ENCODE data around the gene INO80. TPM values are rescaled to one million over a fixed set of nuclear protein-coding genes. Genes with fewer than 3 reads are reported as not detected.

Gene INO80
- total RNA-seq, 2 donors from 2014 or later, result 24.7 to 27.9 TPM

GRCh38 chr15:41055706-41056105, 60.4 kb downstream of the INO80 start:
- Mint-ChIP-seq H3K4me3 (no peak overlapping the region), H3K9me3 (no peaks in the 10 kb centered on the region), H3K36me3 (ENCODE audit: insufficient read depth in 2 of 2) (peaks cover 10 to 43% of the 10 kb centered on the region in 2 donors), H3K4me1 (ENCODE audit: low read depth) (no peaks in the 10 kb centered on the region), H3K27me3 (ENCODE audit: low read depth) (no peaks in the 10 kb centered on the region), H3K27ac (no peak overlapping the region)
- no peak for ATAC-seq (replicated peaks in 1 of 2)
- DNase-seq, result no peak

GRCh38 chr15:41051139-41051538, 64.9 kb downstream of the INO80 start:
- no peaks in the 10 kb centered on the region for H3K9me3 Mint-ChIP-seq
- H3K27ac Mint-ChIP-seq, result no peak overlapping the region

GRCh38 chr15:41048852-41049251, 67.2 kb downstream of the INO80 start:
- no peak for DNase-seq
- Mint-ChIP-seq H3K4me3 (no peak overlapping the region), H3K27me3 (ENCODE audit: low read depth) (no peaks in the 10 kb centered on the region), H3K9me3 (no peaks in the 10 kb centered on the region), H3K4me1 (ENCODE audit: low read depth) (no peaks in the 10 kb centered on the region), H3K36me3 (ENCODE audit: insufficient read depth in 2 of 2) (peaks cover 5 to 33% of the 10 kb centered on the region in 2 donors), H3K27ac (no peak overlapping the region)
- ATAC-seq (replicated peaks in 1 of 2), result no peak

More at GRCh38 chr15:41051139-41051538, 64.9 kb downstream of the INO80 start:
- DNase-seq (no peak), ATAC-seq (replicated peaks in 1 of 2) (no peak)
- Mint-ChIP-seq H3K4me3 (no peak overlapping the region), H3K27me3 (ENCODE audit: low read depth) (no peaks in the 10 kb centered on the region), H3K4me1 (ENCODE audit: low read depth) (no peaks in the 10 kb centered on the region), H3K36me3 (ENCODE audit: insufficient read depth in 2 of 2) (peaks cover 5 to 30% of the 10 kb centered on the region in 2 donors)

GRCh38 chr15:41048397-41048796, 67.7 kb downstream of the INO80 start:
- Mint-ChIP-seq H3K27ac (peak overlapping the region; percentile 52), H3K36me3 (ENCODE audit: insufficient read depth in 2 of 2) (peaks cover 5 to 30% of the 10 kb centered on the region in 2 donors), H3K4me1 (ENCODE audit: low read depth) (no peaks in the 10 kb centered on the region), H3K4me3 (no peak overlapping the region), H3K9me3 (no peaks in the 10 kb centered on the region), H3K27me3 (ENCODE audit: low read depth) (no peaks in the 10 kb centered on the region)
- DNase-seq (no peak), ATAC-seq (replicated peaks in 1 of 2) (no peak)

- Mint-ChIP-seq H3K27ac (no peak overlapping the region), H3K36me3 (ENCODE audit: insufficient read depth in 2 of 2) (peaks cover 5 to 25% of the 10 kb centered on the region in 2 donors), H3K27me3 (ENCODE audit: low read depth) (no peaks in the 10 kb centered on the region), H3K4me1 (ENCODE audit: low read depth) (no peaks in the 10 kb centered on the region), H3K9me3 (no peaks in the 10 kb centered on the region), H3K4me3 (no peak overlapping the region)
- no peak for ATAC-seq (replicated peaks in 1 of 2)
- DNase-seq, result no peak
These were observed 68.6 kb downstream of the INO80 start for GRCh38 chr15:41047474-41047873.

- H3K36me3 Mint-ChIP-seq (ENCODE audit: insufficient read depth in 2 of 2), result peaks cover under 1 to 10% of the 10 kb centered on the region in 2 donors
- H3K27me3 Mint-ChIP-seq (ENCODE audit: low read depth), result no peaks in the 10 kb centered on the region
- no peaks in the 10 kb centered on the region for H3K4me1 Mint-ChIP-seq (ENCODE audit: low read depth)
- DNase-seq, result no peak
- no peaks in the 10 kb centered on the region for H3K9me3 Mint-ChIP-seq
- H3K27ac Mint-ChIP-seq, result peak overlapping the region; percentile 32
- no peak for ATAC-seq (replicated peaks in 1 of 2)
- H3K4me3 Mint-ChIP-seq, result no peak overlapping the region
These were observed 72.7 kb downstream of the INO80 start for GRCh38 chr15:41043276-41043951.

GRCh38 chr15:41042851-41043250, 73.2 kb downstream of the INO80 start:
- peaks cover 2 to 9% of the 10 kb centered on the region in 2 donors for H3K36me3 Mint-ChIP-seq (ENCODE audit: insufficient read depth in 2 of 2)
- no peaks in the 10 kb centered on the region for H3K4me1 Mint-ChIP-seq (ENCODE audit: low read depth)

GRCh38 chr15:41039121-41039520, 77.0 kb downstream of the INO80 start:
- H3K36me3 Mint-ChIP-seq (ENCODE audit: insufficient read depth in 2 of 2), result peaks cover 2 to 4% of the 10 kb centered on the region in 2 donors
- ATAC-seq (replicated peaks in 1 of 2) (no peak), DNase-seq (no peak)
- H3K27ac Mint-ChIP-seq, result no peak overlapping the region
- H3K27me3 Mint-ChIP-seq (ENCODE audit: low read depth), result no peaks in the 10 kb centered on the region
- H3K4me3 Mint-ChIP-seq, result no peak overlapping the region
- H3K9me3 Mint-ChIP-seq, result no peaks in the 10 kb centered on the region
- no peaks in the 10 kb centered on the region for H3K4me1 Mint-ChIP-seq (ENCODE audit: low read depth)

More at GRCh38 chr15:41042851-41043250, 73.2 kb downstream of the INO80 start:
- Mint-ChIP-seq H3K9me3 (no peaks in the 10 kb centered on the region), H3K27me3 (ENCODE audit: low read depth) (no peaks in the 10 kb centered on the region), H3K27ac (no peak overlapping the region), H3K4me3 (no peak overlapping the region)
- no peak for ATAC-seq (replicated peaks in 1 of 2)
- no peak for DNase-seq

GRCh38 chr15:41032079-41032328, 84.1 kb downstream of the INO80 start:
- DNase-seq (no peak), ATAC-seq (replicated peaks in 1 of 2) (no peak)
- Mint-ChIP-seq H3K4me3 (no peak overlapping the region), H3K27ac (peak overlapping the region; percentile 63), H3K36me3 (ENCODE audit: insufficient read depth in 2 of 2) (peaks cover 0 to 9% of the 10 kb centered on the region in 2 donors), H3K27me3 (ENCODE audit: low read depth) (no peaks in the 10 kb centered on the region), H3K4me1 (ENCODE audit: low read depth) (peaks cover 9% of the 10 kb centered on the region), H3K9me3 (no peaks in the 10 kb centered on the region)

GRCh38 chr15:41031232-41032078, 84.6 kb downstream of the INO80 start:
- H3K27ac Mint-ChIP-seq, result peak overlapping the region; percentile 93
- H3K27me3 Mint-ChIP-seq (ENCODE audit: low read depth), result no peaks in the 10 kb centered on the region
- no peak for DNase-seq
- H3K4me3 Mint-ChIP-seq, result no peak overlapping the region
- peaks cover 9% of the 10 kb centered on the region for H3K4me1 Mint-ChIP-seq (ENCODE audit: low read depth)
- no peak for ATAC-seq (replicated peaks in 1 of 2)
- peaks cover 0 to 12% of the 10 kb centered on the region in 2 donors for H3K36me3 Mint-ChIP-seq (ENCODE audit: insufficient read depth in 2 of 2)
- H3K9me3 Mint-ChIP-seq, result no peaks in the 10 kb centered on the region

- Mint-ChIP-seq H3K27me3 (ENCODE audit: low read depth) (no peaks in the 10 kb centered on the region), H3K27ac (no peak overlapping the region), H3K4me1 (ENCODE audit: low read depth) (peaks cover 9% of the 10 kb centered on the region), H3K4me3 (no peak overlapping the region), H3K36me3 (ENCODE audit: insufficient read depth in 2 of 2) (peaks cover 3 to 19% of the 10 kb centered on the region in 2 donors), H3K9me3 (no peaks in the 10 kb centered on the region)
- no peak for ATAC-seq (replicated peaks in 1 of 2)
- DNase-seq, result no peak
These were observed 87.2 kb downstream of the INO80 start for GRCh38 chr15:41028853-41029252.

- ATAC-seq (replicated peaks in 1 of 2), result no peak
- H3K4me3 Mint-ChIP-seq, result no peak overlapping the region
These were observed 90.7 kb downstream of the INO80 start for GRCh38 chr15:41025393-41025792.

GRCh38 chr15:41024885-41025284, 91.2 kb downstream of the INO80 start:
- no peak for DNase-seq
- ATAC-seq (replicated peaks in 1 of 2), result no peak
- peaks cover 6 to 18% of the 10 kb centered on the region in 2 donors for H3K36me3 Mint-ChIP-seq (ENCODE audit: insufficient read depth in 2 of 2)
- no peaks in the 10 kb centered on the region for H3K4me1 Mint-ChIP-seq (ENCODE audit: low read depth)
- no peaks in the 10 kb centered on the region for H3K9me3 Mint-ChIP-seq
- peak overlapping the region; percentile 11 for H3K27ac Mint-ChIP-seq
- no peaks in the 10 kb centered on the region for H3K27me3 Mint-ChIP-seq (ENCODE audit: low read depth)
- no peak overlapping the region for H3K4me3 Mint-ChIP-seq

More at GRCh38 chr15:41025393-41025792, 90.7 kb downstream of the INO80 start:
- Mint-ChIP-seq H3K27me3 (ENCODE audit: low read depth) (no peaks in the 10 kb centered on the region), H3K9me3 (no peaks in the 10 kb centered on the region), H3K4me1 (ENCODE audit: low read depth) (no peaks in the 10 kb centered on the region), H3K36me3 (ENCODE audit: insufficient read depth in 2 of 2) (peaks cover 6 to 18% of the 10 kb centered on the region in 2 donors), H3K27ac (no peak overlapping the region)
- DNase-seq, result no peak

Measured in activated T-cell treated with anti-CD3 and anti-CD28 coated beads, Interleukin-2, amount 50 U/mL, for 72 hours (primary cell).